ENCODE results near the gene ERMP1.

DNA sequence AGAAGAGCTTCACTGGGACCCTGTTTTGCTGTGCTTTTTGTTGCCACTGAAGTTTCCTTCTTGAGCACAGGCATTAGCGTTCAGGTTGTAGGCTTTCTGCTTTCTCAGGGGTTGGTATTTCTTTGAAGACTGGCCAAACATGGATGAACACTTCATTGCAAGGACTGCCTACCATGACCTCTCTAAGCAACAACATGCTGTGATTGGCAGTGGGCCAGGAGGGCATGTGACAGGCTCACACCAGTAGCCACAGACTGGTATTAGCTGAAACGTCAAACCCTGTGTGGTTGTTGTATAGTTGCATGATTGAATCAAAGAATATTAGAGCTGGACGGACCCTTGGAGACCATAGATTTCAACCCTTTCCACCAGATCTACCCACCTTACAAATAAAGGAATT lies 37.8 kb upstream of the ERMP1 start:
- TF ChIP-seq, protein P1, sequence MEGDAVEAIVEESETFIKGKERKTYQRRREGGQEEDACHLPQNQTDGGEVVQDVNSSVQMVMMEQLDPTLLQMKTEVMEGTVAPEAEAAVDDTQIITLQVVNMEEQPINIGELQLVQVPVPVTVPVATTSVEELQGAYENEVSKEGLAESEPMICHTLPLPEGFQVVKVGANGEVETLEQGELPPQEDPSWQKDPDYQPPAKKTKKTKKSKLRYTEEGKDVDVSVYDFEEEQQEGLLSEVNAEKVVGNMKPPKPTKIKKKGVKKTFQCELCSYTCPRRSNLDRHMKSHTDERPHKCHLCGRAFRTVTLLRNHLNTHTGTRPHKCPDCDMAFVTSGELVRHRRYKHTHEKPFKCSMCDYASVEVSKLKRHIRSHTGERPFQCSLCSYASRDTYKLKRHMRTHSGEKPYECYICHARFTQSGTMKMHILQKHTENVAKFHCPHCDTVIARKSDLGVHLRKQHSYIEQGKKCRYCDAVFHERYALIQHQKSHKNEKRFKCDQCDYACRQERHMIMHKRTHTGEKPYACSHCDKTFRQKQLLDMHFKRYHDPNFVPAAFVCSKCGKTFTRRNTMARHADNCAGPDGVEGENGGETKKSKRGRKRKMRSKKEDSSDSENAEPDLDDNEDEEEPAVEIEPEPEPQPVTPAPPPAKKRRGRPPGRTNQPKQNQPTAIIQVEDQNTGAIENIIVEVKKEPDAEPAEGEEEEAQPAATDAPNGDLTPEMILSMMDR (IDR thresholded peaks at IDR 0.05; ENCODE audit: poor library complexity): no peak
- no peak for TF ChIP-seq EZH2phosphoT487 (IDR thresholded peaks at IDR 0.05; ENCODE audit: low read depth, severe bottlenecking, unreplicated experiment)
- TF ChIP-seq EZH2 (IDR thresholded peaks at IDR 0.05; ENCODE audit: borderline replicate concordance): no peak

Measured in hepatocyte (in vitro differentiated cells).